Neural progenitor cell (in vitro differentiated cells): Measurements from ENCODE around the gene KCNMA1. TPM values are rescaled to one million over a fixed set of nuclear protein-coding genes. Genes with fewer than 3 reads are reported as not detected.

Source experiments
- DNase-seq: peaks from one replicate; pipeline ENCODE4 v3.0.0-alpha.2; 2016; ENCODE audit warnings: low spot score
- H2AFZ ChIP-seq: fragments of 200-600 bp; sonication (generic); replicated peaks from 2 replicates; pipeline ENCODE4 v1.6.1; 2016; ENCODE audit warnings: antibody characterized with exemption
- H3F3A ChIP-seq: fragments of 200-600 bp; sonication (generic); 2 replicates; pipeline ENCODE4 v1.6.1; 2016; ENCODE audit warnings: antibody characterized with exemption, low read depth
- H3K27ac ChIP-seq: fragments of 200-600 bp; sonication (generic); 2 replicates; pipeline ENCODE4 v1.5.1; 2016; ENCODE audit warnings: mild to moderate bottlenecking
- H3K27me3 ChIP-seq: fragments of 200-600 bp; sonication (generic); 2 replicates; pipeline ENCODE4 v1.6.1; 2016; ENCODE audit warnings: mild to moderate bottlenecking, moderate library complexity
- H3K36me3 ChIP-seq: fragments of 200-600 bp; sonication (generic); 2 replicates; pipeline ENCODE4 v1.5.1; 2016
- H3K4me1 ChIP-seq: fragments of 200-600 bp; sonication (generic); 2 replicates; pipeline ENCODE4 v1.6.1; 2016; ENCODE audit warnings: mixed run types
- H3K4me2 ChIP-seq: fragments of 200-600 bp; sonication (generic); 2 replicates; pipeline ENCODE4 v1.6.1; 2016
- H3K4me3 ChIP-seq: fragments of 200-600 bp; sonication (generic); 2 replicates; pipeline ENCODE4 v1.5.1; 2016
- H3K79me2 ChIP-seq: fragments of 200-600 bp; sonication (generic); 2 replicates; pipeline ENCODE4 v1.6.1; 2016; ENCODE audit warnings: low read depth
- H3K9ac ChIP-seq: fragments of 200-600 bp; sonication (generic); 2 replicates; pipeline ENCODE4 v1.6.1; 2016
- H3K9me3 ChIP-seq: fragments of 200-600 bp; sonication (generic); 2 replicates; pipeline ENCODE4 v1.5.1; 2016; ENCODE audit warnings: low read depth
- H4K20me1 ChIP-seq: fragments of 200-600 bp; sonication (generic); 2 replicates; pipeline ENCODE4 v1.6.1; 2016; ENCODE audit warnings: low read depth
- H3K27ac Mint-ChIP-seq: 3 replicates; pipeline ENCODE4 v1.8.0; 2021; ENCODE audit warnings: mixed read lengths
- H3K27me3 Mint-ChIP-seq: 2 replicates; pipeline ENCODE4 v1.8.0; 2022; ENCODE audit warnings: low read depth, mild to moderate bottlenecking, inconsistent platforms, moderate library complexity, mixed read lengths; ENCODE audit not compliant: insufficient read depth
- H3K36me3 Mint-ChIP-seq: 3 replicates; pipeline ENCODE4 v1.8.0; 2021; ENCODE audit warnings: mixed read lengths
- H3K4me1 Mint-ChIP-seq: 3 replicates; pipeline ENCODE4 v1.8.0; 2021; ENCODE audit warnings: mixed read lengths
- H3K4me3 Mint-ChIP-seq: 3 replicates; pipeline ENCODE4 v1.8.0; 2021; ENCODE audit warnings: mild to moderate bottlenecking, moderate library complexity, mixed read lengths
- H3K9me3 Mint-ChIP-seq: 3 replicates; pipeline ENCODE4 v1.8.0; 2020; ENCODE audit warnings: mixed read lengths
- CTCF ChIP-seq: fragments of 200-600 bp; sonication (generic); IDR thresholded peaks from 2 replicates; pipeline ENCODE4 v1.5.1; 2017; ENCODE audit warnings: antibody characterized with exemption, mild to moderate bottlenecking
- EZH2 ChIP-seq: fragments of 200-600 bp; sonication (generic); IDR thresholded peaks from 2 replicates; pipeline ENCODE4 v1.6.1; 2017; ENCODE audit warnings: antibody characterized with exemption, mild to moderate bottlenecking, moderate library complexity
- EZH2phosphoT487 ChIP-seq: fragments of 200-600 bp; sonication (generic); IDR thresholded peaks from 2 replicates; pipeline ENCODE4 v1.6.1; 2017; ENCODE audit warnings: antibody characterized with exemption
- total RNA-seq: library from RNA; depleted of rRNA; stranded (reverse); fragments of >200 nt; gene quantifications from 2 replicates; pipeline ENCODE4 v1.2.3, GENCODE V29; 2015; ENCODE audit warnings: low replicate concordance

Gene KCNMA1
- total RNA-seq, 1 donor from 2014 or later = 2.4 TPM

DNA sequence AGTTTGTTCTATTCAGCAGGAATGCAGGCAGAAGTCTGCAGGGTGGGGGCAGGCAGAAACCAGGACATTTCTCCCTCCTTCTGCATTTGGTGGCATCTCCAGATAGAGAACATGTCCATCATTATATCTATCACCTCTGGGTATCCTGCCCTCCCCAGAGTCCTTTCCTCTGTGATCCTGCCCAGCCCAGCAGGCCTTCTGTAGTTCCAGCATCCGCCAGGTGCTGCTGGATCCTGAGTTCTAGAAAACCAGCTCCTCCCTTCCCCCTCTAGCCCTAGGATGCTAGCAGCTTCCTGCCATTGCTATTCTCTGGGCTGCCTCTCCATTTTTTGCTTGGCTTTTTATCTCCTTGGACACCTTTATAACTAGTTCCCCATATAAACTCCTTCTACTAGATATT lies 180.3 kb downstream of the KCNMA1 start:
- Histone ChIP-seq H3K27ac (no peak overlapping the region), H3K27me3 (no peaks in the 10 kb centered on the region), H3F3A (no peaks in the 10 kb centered on the region), H3K4me3 (no peak overlapping the region), H3K79me2 (no peaks in the 10 kb centered on the region), H3K9me3 (no peaks in the 10 kb centered on the region), H3K4me1 (peaks cover 4% of the 10 kb centered on the region), H3K9ac (no peak overlapping the region), H3K4me2 (no peak overlapping the region), H4K20me1 (no peaks in the 10 kb centered on the region), H2AFZ (no peak overlapping the region), H3K36me3 (no peaks in the 10 kb centered on the region)
- Mint-ChIP-seq H3K4me3 (no peak overlapping the region), H3K27ac (no peak overlapping the region), H3K4me1 (no peaks in the 10 kb centered on the region), H3K27me3 (peaks cover 2% of the 10 kb centered on the region), H3K36me3 (no peaks in the 10 kb centered on the region), H3K9me3 (no peaks in the 10 kb centered on the region)
- DNase-seq = no peak
- no peak for TF ChIP-seq EZH2phosphoT487
- TF ChIP-seq CTCF = no peak
- no peak for TF ChIP-seq EZH2

DNA sequence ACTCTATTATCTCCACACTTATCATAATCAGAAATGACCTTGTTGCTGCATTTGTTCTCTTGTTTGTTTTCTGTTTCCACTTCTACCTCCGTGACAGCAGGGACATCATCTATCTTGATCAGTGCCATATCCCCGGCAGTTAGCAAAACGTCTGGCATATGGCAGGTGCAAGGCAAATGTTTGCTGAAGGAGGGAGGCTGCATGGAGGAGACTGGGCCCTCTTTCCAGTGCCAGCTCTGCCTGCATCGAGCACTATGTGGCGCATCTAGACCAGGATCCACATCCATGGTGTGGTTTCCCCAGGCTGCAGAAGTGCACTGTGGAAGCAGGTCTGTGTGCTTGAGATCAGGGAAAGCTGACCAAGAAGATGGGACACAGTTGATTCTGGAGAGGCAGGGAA lies 181.2 kb downstream of the KCNMA1 start:
- H3K9me3 ChIP-seq = no peaks in the 10 kb centered on the region
- H3K27me3 Mint-ChIP-seq = peaks cover 2% of the 10 kb centered on the region

DNA sequence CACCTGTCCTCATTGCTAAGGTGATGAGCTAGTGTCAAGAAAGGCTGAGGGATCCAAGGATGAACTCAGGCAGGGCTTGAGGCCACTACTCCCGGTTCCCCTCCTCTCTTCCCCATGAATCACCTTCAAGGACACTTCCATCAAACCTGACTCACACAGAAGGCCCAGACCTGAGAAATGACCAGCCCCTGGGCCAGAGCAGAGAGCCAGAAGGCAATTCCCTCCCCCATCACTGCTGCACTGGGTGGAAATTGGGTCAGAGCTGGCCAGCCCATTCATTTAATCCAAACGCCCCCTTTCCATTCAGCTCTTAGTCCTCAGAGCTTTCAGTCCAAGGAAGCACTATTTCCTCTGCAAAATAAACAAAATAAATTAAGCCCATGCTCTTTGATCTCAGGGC lies 182.0 kb downstream of the KCNMA1 start:
- Histone ChIP-seq H3K27me3 (no peaks in the 10 kb centered on the region), H3K9ac (no peak overlapping the region), H3K4me2 (no peak overlapping the region), H2AFZ (no peak overlapping the region), H3K9me3 (no peaks in the 10 kb centered on the region), H3F3A (no peaks in the 10 kb centered on the region), H3K4me1 (peaks cover 4% of the 10 kb centered on the region), H3K36me3 (no peaks in the 10 kb centered on the region), H3K4me3 (no peak overlapping the region), H3K79me2 (no peaks in the 10 kb centered on the region), H3K27ac (no peak overlapping the region), H4K20me1 (no peaks in the 10 kb centered on the region)
- Mint-ChIP-seq H3K36me3 (no peaks in the 10 kb centered on the region), H3K4me1 (peaks cover 2% of the 10 kb centered on the region), H3K27ac (no peak overlapping the region), H3K9me3 (no peaks in the 10 kb centered on the region), H3K4me3 (no peak overlapping the region), H3K27me3 (peaks cover 2% of the 10 kb centered on the region)
- TF ChIP-seq CTCF = no peak
- TF ChIP-seq EZH2 = no peak
- no peak for TF ChIP-seq EZH2phosphoT487
- no peak for DNase-seq

More for the DNA sequence above, 181.2 kb downstream of the KCNMA1 start:
- Histone ChIP-seq H4K20me1 (no peaks in the 10 kb centered on the region), H3K4me3 (no peak overlapping the region), H3F3A (no peaks in the 10 kb centered on the region), H3K27ac (no peak overlapping the region), H3K9ac (no peak overlapping the region), H3K4me2 (no peak overlapping the region), H3K27me3 (no peaks in the 10 kb centered on the region), H3K79me2 (no peaks in the 10 kb centered on the region), H3K4me1 (peaks cover 4% of the 10 kb centered on the region), H2AFZ (no peak overlapping the region), H3K36me3 (no peaks in the 10 kb centered on the region)
- TF ChIP-seq EZH2phosphoT487 = no peak
- TF ChIP-seq CTCF = no peak
- no peak for TF ChIP-seq EZH2
- no peak overlapping the region for H3K4me3 Mint-ChIP-seq
- no peak overlapping the region for H3K27ac Mint-ChIP-seq
- peaks cover 2% of the 10 kb centered on the region for H3K4me1 Mint-ChIP-seq
- no peaks in the 10 kb centered on the region for H3K36me3 Mint-ChIP-seq
- H3K9me3 Mint-ChIP-seq = no peaks in the 10 kb centered on the region
- no peak for DNase-seq
